ENCODE data around the gene CMSS1.

DNA sequence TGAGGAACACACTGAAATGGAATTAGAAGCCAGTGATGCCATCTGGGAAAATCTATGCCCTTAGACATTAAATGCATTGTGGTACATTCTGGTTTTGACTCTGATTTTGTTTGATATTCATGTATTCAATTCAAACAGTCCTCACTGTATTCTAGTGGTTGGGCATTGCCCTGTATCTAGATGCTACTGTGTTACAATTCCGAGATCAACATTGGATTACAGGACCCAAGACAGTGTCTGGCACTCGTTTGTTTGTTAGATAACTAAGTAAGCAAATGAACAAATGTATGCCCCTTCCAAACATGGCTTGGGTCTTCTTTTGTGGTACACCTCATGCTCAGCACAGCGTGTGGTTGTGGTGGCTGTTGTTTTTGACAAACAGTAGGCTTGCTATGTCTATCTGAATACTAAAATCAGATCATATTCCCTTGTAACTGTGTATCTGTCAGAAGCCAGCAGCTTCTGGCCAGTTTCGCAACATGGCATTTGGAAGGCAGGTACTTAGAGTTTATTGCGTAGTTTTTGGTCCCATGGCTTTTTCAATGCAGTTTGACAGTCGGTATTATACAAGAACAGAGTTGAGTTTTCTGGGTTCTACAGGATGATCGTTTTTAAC is 290.9 kb downstream of the CMSS1 start:
- no peak for TF ChIP-seq POLR2A (IDR thresholded peaks at IDR 0.05)
- TF ChIP-seq CTCF (IDR thresholded peaks at IDR 0.05): no peak
